ENCODE results near the gene UNC13D. TPM values are rescaled to one million over a fixed set of nuclear protein-coding genes. Genes with fewer than 3 reads are reported as not detected.

The UNC13D gene
- total RNA-seq, 1 donor from 2014 or later = 2.7 TPM

DNA sequence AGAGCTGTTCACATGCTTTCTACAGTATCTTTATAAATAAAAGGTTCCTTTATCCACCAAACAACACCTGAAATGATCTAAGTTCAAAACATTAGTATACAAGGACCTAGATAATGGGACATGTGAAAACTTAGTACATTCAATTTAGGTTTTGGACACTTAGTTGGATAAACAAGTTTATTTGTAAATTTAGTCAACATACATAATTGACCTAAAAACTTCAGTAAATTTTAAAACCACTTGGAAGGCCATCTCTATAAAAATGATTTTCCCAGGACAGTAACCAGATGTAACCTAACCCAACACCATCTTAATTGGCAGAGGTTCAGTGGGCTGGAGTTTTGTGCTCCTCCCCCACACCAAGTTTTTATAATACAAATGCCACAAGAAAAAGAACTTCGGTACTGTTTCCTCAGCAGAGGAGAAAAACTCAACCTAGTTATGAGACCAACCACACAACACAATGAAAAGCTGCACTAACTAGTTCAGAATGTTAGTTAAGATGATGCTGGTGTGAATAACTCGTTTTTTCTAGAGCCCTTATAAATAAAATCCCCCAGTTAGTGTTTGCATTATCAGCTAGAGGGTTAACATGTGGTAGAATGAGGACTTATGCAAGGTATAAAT is 66.8 kb downstream of the UNC13D start:
- H3K27me3 ChIP-seq (ENCODE audit: insufficient read depth, low read length) = no peaks in the 10 kb centered on the region
- TF ChIP-seq, protein P1, sequence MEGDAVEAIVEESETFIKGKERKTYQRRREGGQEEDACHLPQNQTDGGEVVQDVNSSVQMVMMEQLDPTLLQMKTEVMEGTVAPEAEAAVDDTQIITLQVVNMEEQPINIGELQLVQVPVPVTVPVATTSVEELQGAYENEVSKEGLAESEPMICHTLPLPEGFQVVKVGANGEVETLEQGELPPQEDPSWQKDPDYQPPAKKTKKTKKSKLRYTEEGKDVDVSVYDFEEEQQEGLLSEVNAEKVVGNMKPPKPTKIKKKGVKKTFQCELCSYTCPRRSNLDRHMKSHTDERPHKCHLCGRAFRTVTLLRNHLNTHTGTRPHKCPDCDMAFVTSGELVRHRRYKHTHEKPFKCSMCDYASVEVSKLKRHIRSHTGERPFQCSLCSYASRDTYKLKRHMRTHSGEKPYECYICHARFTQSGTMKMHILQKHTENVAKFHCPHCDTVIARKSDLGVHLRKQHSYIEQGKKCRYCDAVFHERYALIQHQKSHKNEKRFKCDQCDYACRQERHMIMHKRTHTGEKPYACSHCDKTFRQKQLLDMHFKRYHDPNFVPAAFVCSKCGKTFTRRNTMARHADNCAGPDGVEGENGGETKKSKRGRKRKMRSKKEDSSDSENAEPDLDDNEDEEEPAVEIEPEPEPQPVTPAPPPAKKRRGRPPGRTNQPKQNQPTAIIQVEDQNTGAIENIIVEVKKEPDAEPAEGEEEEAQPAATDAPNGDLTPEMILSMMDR (IDR thresholded peaks at IDR 0.05; ENCODE audit: insufficient read depth, low read depth, low read length) = no peak
- no peak for TF ChIP-seq EZH2 (IDR thresholded peaks at IDR 0.05; ENCODE audit: insufficient read depth, low read length)
- peak overlapping the region; percentile 97 for H3K9ac ChIP-seq (ENCODE audit: low read length)
- peaks cover 50% of the 10 kb centered on the region for H4K20me1 ChIP-seq (ENCODE audit: insufficient read depth, low read length)
- H3K4me1 Mint-ChIP-seq (ENCODE audit: low read depth, unreplicated experiment) = peaks cover 7% of the 10 kb centered on the region
- no peaks in the 10 kb centered on the region for H3K9me3 ChIP-seq (ENCODE audit: insufficient read depth, low read depth, low read length)
- H3K4me3 Mint-ChIP-seq (ENCODE audit: unreplicated experiment) = peak overlapping the region; percentile 96
- peaks cover 34% of the 10 kb centered on the region for H3K79me2 ChIP-seq (ENCODE audit: insufficient read depth, low read length)
- peak overlapping the region; percentile 94 for H3K27ac Mint-ChIP-seq (ENCODE audit: unreplicated experiment)
- peak overlapping the region; percentile 90 for H3K4me2 ChIP-seq (ENCODE audit: low read length)
- peaks cover 23% of the 10 kb centered on the region for H3K36me3 ChIP-seq (ENCODE audit: insufficient read depth, low read length)
- H3K9me3 Mint-ChIP-seq (ENCODE audit: unreplicated experiment) = no peaks in the 10 kb centered on the region
- FAIRE-seq = no peak
- no peak for DNase-seq (ENCODE audit: low read depth)
- peaks cover 26% of the 10 kb centered on the region for H3K36me3 Mint-ChIP-seq (ENCODE audit: low read depth, unreplicated experiment)
- no peak overlapping the region for H3K27ac ChIP-seq (ENCODE audit: low read depth, low read length)
- peaks cover 13% of the 10 kb centered on the region for H3K4me1 ChIP-seq (ENCODE audit: insufficient read depth, low read length)
- no peaks in the 10 kb centered on the region for H3K27me3 Mint-ChIP-seq (ENCODE audit: low read depth, unreplicated experiment)
- no peak overlapping the region for H2AFZ ChIP-seq (ENCODE audit: low read depth, low read length)
- H3K4me3 ChIP-seq (ENCODE audit: insufficient read depth, low read depth, low read length) = peak overlapping the region; percentile 97

Small RNA genes within 50 kb of the gene (microRNA-seq; reads per million reads assigned to microRNA genes)
- 1.4 reads per million for gene MIR4738

Other genes starting within 250 kb of the UNC13D start
- 0.07 TPM in 1 of 2 replicates, not detected in the other for gene SMIM5, start 211.0 kb downstream of the UNC13D start, total RNA-seq
- gene RECQL5, start 177.2 kb downstream of the UNC13D start, total RNA-seq = 24.6 and 25.9 TPM in 2 replicates
- 98.1 and 99.2 TPM in 2 replicates for gene SAP30BP, start 177.1 kb downstream of the UNC13D start, total RNA-seq
- 2.1 and 6.6 TPM in 2 replicates for gene ITGB4, start 122.9 kb downstream of the UNC13D start, total RNA-seq
- gene GALK1, start 79.2 kb downstream of the UNC13D start, total RNA-seq = 22.6 and 31.1 TPM in 2 replicates
- gene UNK, start 59.6 kb downstream of the UNC13D start, total RNA-seq = 14.9 and 16.7 TPM in 2 replicates
- gene WBP2, start 10.9 kb upstream of the UNC13D start, total RNA-seq = 65.6 and 72.6 TPM in 2 replicates
- gene TRIM47, start 34.2 kb upstream of the UNC13D start, total RNA-seq = 5.6 and 5.9 TPM in 2 replicates
- gene TRIM65, start 52.5 kb upstream of the UNC13D start, total RNA-seq = 15.4 and 20.1 TPM in 2 replicates
- 58.9 and 65.6 TPM in 2 replicates for gene MRPL38, start 60.5 kb upstream of the UNC13D start, total RNA-seq
- gene FBF1, start 96.6 kb upstream of the UNC13D start, total RNA-seq = 5.1 and 5.2 TPM in 2 replicates
- gene ACOX1, start 134.8 kb upstream of the UNC13D start, total RNA-seq = 56.8 and 61.3 TPM in 2 replicates
- gene TEN1, start 134.8 kb upstream of the UNC13D start, total RNA-seq = 17.7 and 19.0 TPM in 2 replicates
- gene CDK3, start 156.5 kb upstream of the UNC13D start, total RNA-seq = 5.0 and 7.5 TPM in 2 replicates
- gene EVPL, start 182.9 kb upstream of the UNC13D start, total RNA-seq = not detected in 2 replicates
- gene SRP68, start 228.1 kb upstream of the UNC13D start, total RNA-seq = 74.3 and 75.3 TPM in 2 replicates
- 0.36 TPM in 1 of 2 replicates, not detected in the other for gene GALR2, start 230.4 kb upstream of the UNC13D start, total RNA-seq
- 0.23 TPM in 1 of 2 replicates, not detected in the other for gene ZACN, start 234.8 kb upstream of the UNC13D start, total RNA-seq